ENCODE measurements around the gene FFAR3.

DNA sequence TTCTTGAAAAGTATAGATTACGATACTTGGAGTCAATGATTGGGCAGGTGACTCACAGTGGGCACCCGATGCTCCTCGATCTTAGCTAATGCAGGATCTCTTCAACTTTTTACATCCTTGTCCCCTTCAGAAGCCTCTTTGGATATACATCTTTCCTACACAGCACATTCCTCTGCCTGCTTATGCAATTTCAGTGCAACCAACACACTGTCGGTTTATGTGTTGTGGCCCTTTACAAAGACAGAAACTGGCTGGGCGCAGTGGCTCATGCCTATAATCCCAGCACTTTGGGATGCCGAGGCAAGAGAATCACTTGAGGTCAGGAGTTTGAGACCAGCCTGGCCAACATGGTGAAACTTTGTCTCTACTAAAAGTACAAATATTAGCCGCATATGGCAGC, 15.2 kb downstream of the FFAR3 start:
- TF ChIP-seq CTCF (IDR thresholded peaks at IDR 0.05; ENCODE audit: insufficient read depth, low read length) (no peak), SPI1 (IDR thresholded peaks at IDR 0.05; ENCODE audit: borderline replicate concordance, low read depth) (no peak), GABPA (IDR thresholded peaks at IDR 0.05; ENCODE audit: low read depth) (no peak), POLR2AphosphoS5 (IDR thresholded peaks at IDR 0.05; ENCODE audit: low read depth) (no peak)
- TF ChIP-seq, protein P1, sequence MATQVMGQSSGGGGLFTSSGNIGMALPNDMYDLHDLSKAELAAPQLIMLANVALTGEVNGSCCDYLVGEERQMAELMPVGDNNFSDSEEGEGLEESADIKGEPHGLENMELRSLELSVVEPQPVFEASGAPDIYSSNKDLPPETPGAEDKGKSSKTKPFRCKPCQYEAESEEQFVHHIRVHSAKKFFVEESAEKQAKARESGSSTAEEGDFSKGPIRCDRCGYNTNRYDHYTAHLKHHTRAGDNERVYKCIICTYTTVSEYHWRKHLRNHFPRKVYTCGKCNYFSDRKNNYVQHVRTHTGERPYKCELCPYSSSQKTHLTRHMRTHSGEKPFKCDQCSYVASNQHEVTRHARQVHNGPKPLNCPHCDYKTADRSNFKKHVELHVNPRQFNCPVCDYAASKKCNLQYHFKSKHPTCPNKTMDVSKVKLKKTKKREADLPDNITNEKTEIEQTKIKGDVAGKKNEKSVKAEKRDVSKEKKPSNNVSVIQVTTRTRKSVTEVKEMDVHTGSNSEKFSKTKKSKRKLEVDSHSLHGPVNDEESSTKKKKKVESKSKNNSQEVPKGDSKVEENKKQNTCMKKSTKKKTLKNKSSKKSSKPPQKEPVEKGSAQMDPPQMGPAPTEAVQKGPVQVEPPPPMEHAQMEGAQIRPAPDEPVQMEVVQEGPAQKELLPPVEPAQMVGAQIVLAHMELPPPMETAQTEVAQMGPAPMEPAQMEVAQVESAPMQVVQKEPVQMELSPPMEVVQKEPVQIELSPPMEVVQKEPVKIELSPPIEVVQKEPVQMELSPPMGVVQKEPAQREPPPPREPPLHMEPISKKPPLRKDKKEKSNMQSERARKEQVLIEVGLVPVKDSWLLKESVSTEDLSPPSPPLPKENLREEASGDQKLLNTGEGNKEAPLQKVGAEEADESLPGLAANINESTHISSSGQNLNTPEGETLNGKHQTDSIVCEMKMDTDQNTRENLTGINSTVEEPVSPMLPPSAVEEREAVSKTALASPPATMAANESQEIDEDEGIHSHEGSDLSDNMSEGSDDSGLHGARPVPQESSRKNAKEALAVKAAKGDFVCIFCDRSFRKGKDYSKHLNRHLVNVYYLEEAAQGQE (IDR thresholded peaks at IDR 0.05; ENCODE audit: insufficient replicate concordance, low read depth), result no peak
